GM12878 (cell line): ENCODE results near the gene FDX2. TPM values are rescaled to one million over a fixed set of nuclear protein-coding genes. Genes with fewer than 3 reads are reported as not detected.

Source experiments
- ATAC-seq: fragments of 200-7000 bp; cut with Tn5 transposase; 3 replicates; pipeline ENCODE4 v1.9.1; 2020; ENCODE audit warnings: mild to moderate bottlenecking, moderate library complexity
- BruUV-seq: library from RNA; stranded (reverse); fragments of 400-500 nt; replicated peaks from 2 replicates; lab custom pipeline; 2021; lab: Mats Ljungman, UMichigan
- CTCF ChIA-PET: fragments of 300-600 bp; sonication (Branson Sonifier 250); formaldehyde crosslinking; extraction: SDS; loops from one replicate; lab custom pipeline; 2021; ENCODE audit warnings: inconsistent platforms; lab: Yijun Ruan, JAX
- POLR2A ChIA-PET: fragments of 350-600 bp; formaldehyde crosslinking; extraction: SDS; loops from one replicate; lab custom pipeline; 2021; ENCODE audit warnings: inconsistent platforms; lab: Charles Lee
- RAD21 ChIA-PET: fragments of 300-600 bp; sonication (Branson Sonifier 250); formaldehyde crosslinking; loops from one replicate; lab custom pipeline; 2023; ENCODE audit warnings: antibody characterized with exemption; ENCODE audit not compliant: unreplicated experiment; lab: Charles Lee
- SMC1A ChIA-PET: fragments of 300-600 bp; sonication (Branson Sonifier 250); formaldehyde crosslinking; loops from one replicate; lab custom pipeline; 2023; ENCODE audit not compliant: unreplicated experiment, uncharacterized antibody; lab: Charles Lee
- DNase-seq: peaks from one replicate; pipeline ENCODE4 v3.0.0-alpha.2; 2011; ENCODE audit warnings: low read depth, low spot score
- FAIRE-seq: peaks from 3 replicates; lab custom pipeline; 2011; peaks lifted over from hg19 to GRCh38; lab: Jason Lieb, UNC
- H2AFZ ChIP-seq: 2 replicates; pipeline ENCODE4 v1.6.0; 2011; ENCODE audit warnings: low read depth, low read length, control low read depth; ENCODE audit not compliant: control insufficient read depth
- H3K27ac ChIP-seq: 2 replicates; pipeline ENCODE4 v1.5.1; 2011; ENCODE audit warnings: control low read depth; ENCODE audit not compliant: control insufficient read depth, insufficient read depth
- H3K27me3 ChIP-seq, 2 experiments: replicated peaks in 1 of 2; 2 replicates each; pipeline versions ENCODE4 v1.6.0 to v1.6.1; 2011; ENCODE audit warnings: low read length in 1 of 2; ENCODE audit not compliant: control insufficient read depth in 2 of 2, insufficient read depth in 2 of 2
- H3K36me3 ChIP-seq, 2 experiments: 2 replicates each; pipeline ENCODE4 v1.5.1; 2011; ENCODE audit warnings: low read length in 1 of 2; ENCODE audit not compliant: control insufficient read depth in 2 of 2, insufficient read depth in 2 of 2
- H3K4me1 ChIP-seq: 2 replicates; pipeline ENCODE4 v1.6.1; 2011; ENCODE audit warnings: mild to moderate bottlenecking, low read length, moderate library complexity, mixed read lengths; ENCODE audit not compliant: control insufficient read depth, insufficient read depth
- H3K4me2 ChIP-seq: 2 replicates; pipeline ENCODE4 v1.6.0; 2011; ENCODE audit warnings: control low read depth; ENCODE audit not compliant: control insufficient read depth, insufficient read depth
- H3K4me3 ChIP-seq: fragments of 200-600 bp; sonication (generic); 2 replicates; pipeline ENCODE4 v1.5.1; 2016
- H3K79me2 ChIP-seq: 2 replicates; pipeline ENCODE4 v1.6.0; 2011; ENCODE audit warnings: low read length; ENCODE audit not compliant: control insufficient read depth, insufficient read depth
- H3K9ac ChIP-seq: 2 replicates; pipeline ENCODE4 v1.8.0; 2011; ENCODE audit warnings: low read length, control low read depth, mixed read lengths; ENCODE audit not compliant: control insufficient read depth, insufficient read depth
- H3K9me3 ChIP-seq: replicated peaks from 3 replicates; pipeline ENCODE4 v1.5.1; 2011; ENCODE audit warnings: mild to moderate bottlenecking, low read length; ENCODE audit not compliant: control insufficient read depth, insufficient read depth
- H4K20me1 ChIP-seq: 2 replicates; pipeline ENCODE4 v1.6.0; 2011; ENCODE audit not compliant: control insufficient read depth, insufficient read depth
- BRCA1 ChIP-seq: IDR thresholded peaks from 2 replicates; pipeline ENCODE4 v1.6.1; 2011; ENCODE audit warnings: low read depth, low read length, improper control_type of control experiment
- CEBPB ChIP-seq, 2 experiments: fragments of 150-350 bp in 1 of 2; IDR thresholded peaks; 2 replicates each; pipeline ENCODE4 v1.6.1; 2012 to 2014; ENCODE audit warnings: low read depth in 2 of 2, low read length in 2 of 2, borderline replicate concordance in 1 of 2, inconsistent platforms in 1 of 2
- KLF5 ChIP-seq: fragments of 450-650 bp; IDR thresholded peaks from 2 replicates; pipeline ENCODE4 v1.6.1; 2014; ENCODE audit warnings: mild to moderate bottlenecking; ENCODE audit not compliant: partially characterized antibody
- MTA2 ChIP-seq: fragments of 450-650 bp; IDR thresholded peaks from 2 replicates; pipeline ENCODE4 v1.6.1; 2016; ENCODE audit warnings: low read depth, mild to moderate bottlenecking, moderate library complexity
- POU2F2 ChIP-seq: IDR thresholded peaks from 3 replicates; pipeline ENCODE4 v1.6.1; 2011; ENCODE audit warnings: low read depth, mild to moderate bottlenecking, low read length, borderline replicate concordance
- SREBF2 ChIP-seq: IDR thresholded peaks from 2 replicates; pipeline ENCODE4 v1.6.1; 2012; ENCODE audit warnings: mild to moderate bottlenecking, low read length
- TBL1XR1 ChIP-seq: IDR thresholded peaks from 2 replicates; pipeline ENCODE4 v1.6.1; 2012; ENCODE audit warnings: low read depth, low read length, improper control_type of control experiment
- TCF12 ChIP-seq: IDR thresholded peaks from 2 replicates; pipeline ENCODE4 v1.6.1; 2011; ENCODE audit warnings: low read depth, mild to moderate bottlenecking, low read length
- USF2 ChIP-seq: IDR thresholded peaks from 2 replicates; pipeline ENCODE4 v1.6.1; 2011; ENCODE audit warnings: low read depth, low read length, improper control_type of control experiment, borderline replicate concordance
- ZSCAN29 ChIP-seq: fragments of 450-650 bp; IDR thresholded peaks from 2 replicates; pipeline ENCODE4 v1.6.1; 2017; ENCODE audit warnings: mild to moderate bottlenecking, moderate library complexity
- whole genome bisulfite sequencing: methylation state at CpG from one replicate; pipeline ENCODE4 v1.1.6; 2016; ENCODE audit warnings: low lambda C conversion rate; ENCODE audit not compliant: insufficient replicate concordance, insufficient coverage; ENCODE audit errors: missing lambda C conversion rate; 5-methylcytosine and 5-hydroxymethylcytosine counted together
- in situ Hi-C: fragments of 300-500 bp; cut with MboI; formaldehyde crosslinking; loops from 9 replicates; pipeline ENCODE4 v1.14.3; 2018; ENCODE audit warnings: mixed read lengths
- intact Hi-C: fragments of 100-400 bp; cut with micrococcal nuclease; formaldehyde crosslinking; loops from one replicate; pipeline ENCODE4 v1.14.2; 2022; ENCODE audit not compliant: unreplicated experiment
- polyA plus RNA-seq, 11 experiments: library from polyadenylated mRNA; depleted of rRNA in 4 of 11; unstranded in 6 of 11; stranded (reverse) in 5 of 11; fragments of >200 nt; fragmentation: Nextera tagmentation in 4 of 11; fragmentation: Illumina TruSeq in 1 of 11; extraction: Ambion mirVana in 4 of 11; extraction: Trizol in 1 of 11; gene quantifications; 1 replicate in 1 of 11; 2 replicates in 10 of 11; pipeline versions ENCODE4 v1.2.1 to v1.2.3, GENCODE V29; 2011 to 2016; ENCODE audit warnings: inconsistent platforms in 2 of 11, missing spikeins in 2 of 11, low read depth in 1 of 11
- total RNA-seq, 4 experiments: library from RNA; depleted of rRNA in 3 of 4; stranded (reverse); fragments of >200 nt in 3 of 4; fragmentation: Illumina TruSeq in 1 of 4; extraction: Trizol in 1 of 4; gene quantifications; 2 replicates each; pipeline versions ENCODE4 v1.2.1 to v1.2.3, GENCODE V29; 2013 to 2021
- TF ChIP-seq, protein P1 (sequence below): fragments of 450-650 bp; IDR thresholded peaks from 2 replicates; pipeline ENCODE4 v1.6.1; 2016; ENCODE audit warnings: mild to moderate bottlenecking
- TF ChIP-seq, protein P2 (sequence below): IDR thresholded peaks from 2 replicates; pipeline ENCODE4 v1.6.1; 2012; ENCODE audit warnings: low read length, inconsistent platforms

FDX2 gene
- total and polyA plus RNA-seq, 10 of the 15 experiments (the other 5 are each of a cell fraction or from before 2014, with no cell fraction given), result 1.4 to 50.4 (median 24.7) TPM

DNA sequence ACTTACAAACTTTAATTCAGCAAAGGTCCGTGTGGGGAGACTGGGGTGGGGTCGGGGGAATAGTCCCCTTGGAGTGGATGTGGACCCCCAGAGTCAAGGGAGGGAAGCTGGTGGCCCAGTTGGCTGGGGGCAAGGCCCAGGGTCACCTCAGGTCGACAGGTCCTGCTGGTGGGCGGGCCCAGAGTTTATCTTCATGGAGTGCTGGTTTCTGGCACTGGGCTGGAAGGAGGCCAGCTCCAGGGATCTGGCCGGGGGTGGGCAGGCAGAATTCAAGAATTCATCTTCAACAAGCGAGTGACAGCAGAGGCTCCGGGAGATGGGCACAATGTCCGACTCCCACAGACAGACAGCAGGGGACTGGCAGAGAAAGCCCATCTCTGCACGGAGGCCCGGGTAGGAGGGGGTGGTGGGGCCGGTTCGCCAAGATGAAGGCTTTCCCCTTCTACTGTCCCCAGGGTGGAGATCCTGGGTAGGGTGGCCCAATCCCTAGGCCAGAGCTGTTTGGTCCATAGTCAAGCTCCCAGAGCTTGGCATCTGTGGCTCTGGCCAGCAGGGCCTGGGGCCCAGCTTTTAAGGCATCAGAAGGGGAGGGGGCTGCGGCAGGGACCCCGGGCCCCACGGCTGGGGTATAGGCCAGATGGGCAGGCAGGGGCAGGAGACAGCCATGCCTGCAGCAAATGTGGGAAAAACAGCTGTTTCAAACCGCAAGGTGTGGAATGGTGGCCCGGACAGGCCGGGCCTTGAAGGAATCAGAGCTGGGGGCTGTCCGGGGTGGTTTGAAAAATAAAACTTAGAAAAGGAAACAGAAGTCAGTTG, 622 bp upstream of the FDX2 start:
- no peaks in the 10 kb centered on the region for H4K20me1 ChIP-seq
- H3K9ac ChIP-seq, result no peak overlapping the region
- H3K4me2 ChIP-seq, result no peak overlapping the region
- H2AFZ ChIP-seq, result peak overlapping the region; percentile 82; the same call in 1 of the 2 replicates
- peaks cover 0 to 20% of the 10 kb centered on the region in 2 experiments; a peak in 3 of 4 replicates for H3K36me3 ChIP-seq
- no peak for DNase-seq
- in situ Hi-C loops, result no loop called here
- no peaks in the 10 kb centered on the region for H3K27me3 ChIP-seq
- H3K9me3 ChIP-seq, result no peaks in the 10 kb centered on the region
- 76% methylated on average over 17 of the region's 19 CpGs for WGBS
- peak overlapping the region; percentile 88; the same call in 1 of the 2 replicates for H3K4me3 ChIP-seq
- FAIRE-seq, result no peak
- no peak overlapping the region for H3K27ac ChIP-seq
- ChIA-PET RAD21 (interaction anchor here (1.7 kb wide), 2 partner anchors 17 to 46 kb away, joined by 3 read pairs; partner anchors contain the start of gene RAVER1), CTCF (no interaction called here), POLR2A (interaction anchor here (0.5 kb wide), 2 partner anchors 45 to 497 kb away, joined by 3 to 5 read pairs; partner anchors contain the start of gene ICAM1), SMC1A (no interaction called here)
- BruUV-seq, result TSS peak; percentile 65
- peak; percentile 5; the same call in 2 of the 3 replicates for ATAC-seq
- TF ChIP-seq ZSCAN29 (no peak), TCF12 (no peak), TBL1XR1 (no peak), CEBPB (IDR thresholded peaks at IDR 0.05; ENCODE audit: borderline replicate concordance in 1 of 2, low read depth in 2 of 2, low read length in 2 of 2) (no peak), SREBF2 (no peak), KLF5 (no peak), BRCA1 (no peak), MTA2 (no peak), POU2F2 (no peak), USF2 (no peak)
- TF ChIP-seq, protein P1, sequence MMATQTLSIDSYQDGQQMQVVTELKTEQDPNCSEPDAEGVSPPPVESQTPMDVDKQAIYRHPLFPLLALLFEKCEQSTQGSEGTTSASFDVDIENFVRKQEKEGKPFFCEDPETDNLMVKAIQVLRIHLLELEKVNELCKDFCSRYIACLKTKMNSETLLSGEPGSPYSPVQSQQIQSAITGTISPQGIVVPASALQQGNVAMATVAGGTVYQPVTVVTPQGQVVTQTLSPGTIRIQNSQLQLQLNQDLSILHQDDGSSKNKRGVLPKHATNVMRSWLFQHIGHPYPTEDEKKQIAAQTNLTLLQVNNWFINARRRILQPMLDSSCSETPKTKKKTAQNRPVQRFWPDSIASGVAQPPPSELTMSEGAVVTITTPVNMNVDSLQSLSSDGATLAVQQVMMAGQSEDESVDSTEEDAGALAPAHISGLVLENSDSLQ, result no peak
- TF ChIP-seq, protein P2, sequence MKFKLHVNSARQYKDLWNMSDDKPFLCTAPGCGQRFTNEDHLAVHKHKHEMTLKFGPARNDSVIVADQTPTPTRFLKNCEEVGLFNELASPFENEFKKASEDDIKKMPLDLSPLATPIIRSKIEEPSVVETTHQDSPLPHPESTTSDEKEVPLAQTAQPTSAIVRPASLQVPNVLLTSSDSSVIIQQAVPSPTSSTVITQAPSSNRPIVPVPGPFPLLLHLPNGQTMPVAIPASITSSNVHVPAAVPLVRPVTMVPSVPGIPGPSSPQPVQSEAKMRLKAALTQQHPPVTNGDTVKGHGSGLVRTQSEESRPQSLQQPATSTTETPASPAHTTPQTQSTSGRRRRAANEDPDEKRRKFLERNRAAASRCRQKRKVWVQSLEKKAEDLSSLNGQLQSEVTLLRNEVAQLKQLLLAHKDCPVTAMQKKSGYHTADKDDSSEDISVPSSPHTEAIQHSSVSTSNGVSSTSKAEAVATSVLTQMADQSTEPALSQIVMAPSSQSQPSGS, result no peak
- peaks cover 5% of the 10 kb centered on the region for H3K4me1 ChIP-seq
- peaks cover 6% of the 10 kb centered on the region for H3K79me2 ChIP-seq
- intact Hi-C loops, result no loop called here
